Activated CD8-positive, alpha-beta memory T cell treated with anti-CD3 and anti-CD28 coated beads, Interleukin-2, amount 50 U/mL, for 24 hours (primary cell): ENCODE results near the gene CEP85.
"Not testable (repeated sequence)": the region's sequence is repeated elsewhere in the genome, so short reads cannot be mapped to it uniquely, and the experiment has no call there.

Source experiments
- DNase-seq: peaks from one replicate; pipeline ENCODE4 v3.0.0-alpha.2; 2020; ENCODE audit errors: extremely low read depth

CEP85 gene

GRCh38 chr1:26290882-26291261 lies 56.9 kb downstream of the CEP85 start:
- DNase-seq: no peak

GRCh38 chr1:26291433-26291832 lies 57.4 kb downstream of the CEP85 start:
- no peak for DNase-seq

- DNase-seq: no peak
Observed at GRCh38 chr1:26291939-26292338, 57.9 kb downstream of the CEP85 start.

- not testable (repeated sequence) for DNase-seq
Observed at GRCh38 chr1:26292735-26293134, 58.7 kb downstream of the CEP85 start.

- DNase-seq: no peak
Observed at GRCh38 chr1:26293911-26294463, 60.0 kb downstream of the CEP85 start.

- no peak for DNase-seq
Observed at GRCh38 chr1:26295194-26296138, 61.5 kb downstream of the CEP85 start.

- no peak for DNase-seq
Observed at GRCh38 chr1:26296340-26297056, 62.5 kb downstream of the CEP85 start.

- DNase-seq: no peak
Observed at GRCh38 chr1:26297057-26297790, 63.2 kb downstream of the CEP85 start.

- no peak for DNase-seq
Observed at GRCh38 chr1:26297791-26298124, 63.8 kb downstream of the CEP85 start.

GRCh38 chr1:26300578-26301275 lies 66.7 kb downstream of the CEP85 start:
- no peak for DNase-seq

- no peak for DNase-seq
Observed at GRCh38 chr1:26302733-26303405, 68.9 kb downstream of the CEP85 start.

GRCh38 chr1:26305667-26306289 lies 71.8 kb downstream of the CEP85 start:
- DNase-seq: no peak

GRCh38 chr1:26306290-26307229 lies 72.6 kb downstream of the CEP85 start, which contains the start of gene UBXN11:
Gene UBXN11, minus strand, starts transcription at chr1:26306636. Its CDS starts 3,753 bp downstream, at chr1:26302883.
- peak; percentile 90 for DNase-seq

GRCh38 chr1:26307363-26307781 lies 73.4 kb downstream of the CEP85 start:
- no peak for DNase-seq

- not testable (repeated sequence) for DNase-seq
Observed at GRCh38 chr1:26307966-26308899, 74.2 kb downstream of the CEP85 start.

- no peak for DNase-seq
Observed at GRCh38 chr1:26314501-26314900, 80.5 kb downstream of the CEP85 start.

GRCh38 chr1:26315874-26316850 lies 82.2 kb downstream of the CEP85 start:
- DNase-seq: no peak
